Fibroblast of villous mesenchyme (primary cell): ENCODE results near the gene APBB2. TPM values are rescaled to one million over a fixed set of nuclear protein-coding genes. Genes with fewer than 3 reads are reported as not detected.

ENCODE experiments used
- DNase-seq: peaks from one replicate; pipeline ENCODE4 v3.0.0-alpha.2; 2010; ENCODE audit warnings: low read depth
- H3K4me3 ChIP-seq: 2 replicates; pipeline ENCODE4 v1.5.1; 2011; ENCODE audit warnings: low read depth, mild to moderate bottlenecking, low read length
- total RNA-seq: library from RNA; depleted of rRNA; stranded (reverse); fragments of >200 nt; gene quantifications from 2 replicates; pipeline ENCODE4 v1.2.3, GENCODE V29; 2012
- TF ChIP-seq, protein P1 (sequence below): IDR thresholded peaks from 2 replicates; pipeline ENCODE4 v1.5.1; 2012; ENCODE audit warnings: low read depth, mild to moderate bottlenecking, low read length; ENCODE audit not compliant: insufficient read depth

APBB2 gene
- total RNA-seq, 1 donor, result 133 TPM

DNA sequence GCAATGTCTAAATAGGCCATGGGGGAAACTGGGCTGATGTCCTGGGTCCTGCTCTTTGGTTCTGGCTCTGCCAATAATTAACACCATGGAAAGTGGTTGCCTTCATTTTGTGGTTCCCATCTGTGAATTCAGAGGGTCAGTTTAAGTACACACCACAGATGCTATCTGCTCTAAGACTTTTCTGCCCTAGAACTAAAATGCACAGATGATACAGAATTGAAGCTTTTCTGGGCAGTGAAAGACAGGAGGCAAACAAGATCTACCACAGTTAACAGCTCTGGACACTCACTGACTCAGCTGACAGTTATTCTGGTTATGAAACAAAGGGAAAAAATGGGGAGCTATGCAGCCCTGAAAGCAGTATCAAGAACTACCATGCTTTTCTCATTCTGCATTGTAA, 37.3 kb downstream of the APBB2 start:
- no peak overlapping the region for H3K4me3 ChIP-seq
- DNase-seq, result peak; percentile 75
- TF ChIP-seq, protein P1, sequence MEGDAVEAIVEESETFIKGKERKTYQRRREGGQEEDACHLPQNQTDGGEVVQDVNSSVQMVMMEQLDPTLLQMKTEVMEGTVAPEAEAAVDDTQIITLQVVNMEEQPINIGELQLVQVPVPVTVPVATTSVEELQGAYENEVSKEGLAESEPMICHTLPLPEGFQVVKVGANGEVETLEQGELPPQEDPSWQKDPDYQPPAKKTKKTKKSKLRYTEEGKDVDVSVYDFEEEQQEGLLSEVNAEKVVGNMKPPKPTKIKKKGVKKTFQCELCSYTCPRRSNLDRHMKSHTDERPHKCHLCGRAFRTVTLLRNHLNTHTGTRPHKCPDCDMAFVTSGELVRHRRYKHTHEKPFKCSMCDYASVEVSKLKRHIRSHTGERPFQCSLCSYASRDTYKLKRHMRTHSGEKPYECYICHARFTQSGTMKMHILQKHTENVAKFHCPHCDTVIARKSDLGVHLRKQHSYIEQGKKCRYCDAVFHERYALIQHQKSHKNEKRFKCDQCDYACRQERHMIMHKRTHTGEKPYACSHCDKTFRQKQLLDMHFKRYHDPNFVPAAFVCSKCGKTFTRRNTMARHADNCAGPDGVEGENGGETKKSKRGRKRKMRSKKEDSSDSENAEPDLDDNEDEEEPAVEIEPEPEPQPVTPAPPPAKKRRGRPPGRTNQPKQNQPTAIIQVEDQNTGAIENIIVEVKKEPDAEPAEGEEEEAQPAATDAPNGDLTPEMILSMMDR, result peak; percentile 43

DNA sequence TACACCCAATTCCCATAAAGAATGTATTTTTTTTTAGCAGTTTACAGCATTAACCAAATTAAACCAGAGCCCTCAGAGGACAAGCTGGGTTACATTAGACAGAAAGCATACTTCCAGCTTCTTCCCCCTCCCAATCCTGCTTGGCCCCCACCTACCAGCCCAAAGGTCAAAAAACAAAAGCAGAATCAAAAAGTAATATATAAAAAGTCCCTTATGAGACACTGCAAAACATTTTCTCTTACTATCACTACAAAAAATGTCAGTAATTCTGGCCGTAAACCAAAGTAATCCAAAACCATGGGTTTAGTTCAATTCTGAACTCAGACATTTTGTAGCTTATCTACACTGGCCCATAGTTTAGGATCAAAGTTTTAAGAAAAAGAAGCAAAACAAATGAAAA, 38.0 kb downstream of the APBB2 start:
- DNase-seq, result peak; percentile 76
- H3K4me3 ChIP-seq, result no peak overlapping the region
- TF ChIP-seq, protein P1, result no peak

GRCh38 chr4:41175794-41176193, 38.5 kb downstream of the APBB2 start:
- TF ChIP-seq, protein P1, result no peak
- no peak for DNase-seq
- H3K4me3 ChIP-seq, result no peak overlapping the region

DNA sequence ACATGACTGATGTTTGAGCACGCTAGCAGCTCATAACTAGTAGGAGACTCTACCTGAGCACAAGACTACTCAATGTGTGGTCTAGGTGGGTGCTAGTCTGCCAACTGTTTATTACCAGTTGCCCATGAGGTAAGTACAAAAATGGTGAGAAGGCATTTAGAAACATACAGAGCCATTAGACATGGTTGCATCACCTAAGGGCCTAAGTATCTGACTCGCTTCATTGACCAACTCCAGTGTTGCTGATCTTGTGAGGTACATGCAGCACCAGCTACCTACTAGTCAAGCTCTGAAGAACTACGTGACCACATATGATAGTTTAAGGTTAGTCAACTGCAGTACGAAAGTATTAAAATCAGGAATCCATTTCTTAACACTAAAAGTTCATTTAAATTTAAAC, 39.9 kb downstream of the APBB2 start:
- DNase-seq, result peak; percentile 49

GRCh38 chr4:41172786-41173185, 41.6 kb downstream of the APBB2 start:
- H3K4me3 ChIP-seq, result no peak overlapping the region
- no peak for DNase-seq
- TF ChIP-seq, protein P1, result no peak

More for the DNA sequence above, 39.9 kb downstream of the APBB2 start:
- H3K4me3 ChIP-seq, result no peak overlapping the region
- TF ChIP-seq, protein P1, result no peak

GRCh38 chr4:41169256-41169800, 45.0 kb downstream of the APBB2 start:
- DNase-seq, result no peak
- no peak overlapping the region for H3K4me3 ChIP-seq
- TF ChIP-seq, protein P1, result no peak

DNA sequence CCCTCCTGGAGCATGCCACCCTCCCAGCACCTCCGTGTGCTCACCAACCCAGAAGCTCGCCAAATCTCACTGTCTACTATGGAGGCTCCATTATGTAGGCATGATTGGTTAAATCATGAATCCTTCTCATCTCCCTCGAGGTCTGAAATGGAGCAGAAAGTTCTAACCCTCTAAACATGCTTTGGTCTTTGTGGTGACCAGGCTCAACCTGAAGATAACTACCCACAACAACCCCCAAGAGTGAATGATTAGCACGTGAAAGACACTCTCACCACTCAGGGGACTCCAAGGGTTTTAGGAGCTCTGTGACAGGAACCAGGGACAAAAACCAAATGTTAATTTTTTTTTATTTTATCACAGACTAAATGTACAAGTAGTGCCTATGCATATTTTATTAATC, 47.2 kb downstream of the APBB2 start:
- no peak for DNase-seq
- H3K4me3 ChIP-seq, result no peak overlapping the region
- TF ChIP-seq, protein P1, result no peak
